Embryonic facial prominence (tissue), 1 donor: ENCODE results near the gene PCBP3.
"Not testable (repeated sequence)": the region's sequence is repeated elsewhere in the genome, so short reads cannot be mapped to it uniquely, and the experiment has no call there.

Experiments
- DNase-seq: peaks from one replicate; pipeline ENCODE4 v3.0.0-alpha.2; 2016; ENCODE audit errors: extremely low spot score

Gene PCBP3

DNA sequence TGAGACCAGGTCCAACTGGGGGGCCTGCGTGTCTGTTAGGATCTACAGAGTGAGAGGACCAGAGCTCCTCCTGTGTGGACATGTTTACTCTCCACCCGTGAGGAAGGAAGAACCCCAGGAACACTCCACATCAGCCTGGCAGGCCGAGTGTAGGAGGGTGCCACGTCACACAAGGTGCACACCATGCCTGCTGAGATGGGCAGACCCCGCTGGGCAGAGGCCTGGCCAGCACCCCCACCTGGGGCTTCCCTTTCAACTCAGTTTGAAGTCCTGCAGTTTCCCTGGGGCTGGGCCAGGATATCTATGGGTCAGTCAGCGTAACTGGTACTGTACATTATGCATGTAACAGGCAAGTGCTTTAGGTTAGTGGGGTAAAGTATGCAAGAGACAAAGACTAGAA is 30.1 kb upstream of the PCBP3 start:
- DNase-seq = no peak

DNA sequence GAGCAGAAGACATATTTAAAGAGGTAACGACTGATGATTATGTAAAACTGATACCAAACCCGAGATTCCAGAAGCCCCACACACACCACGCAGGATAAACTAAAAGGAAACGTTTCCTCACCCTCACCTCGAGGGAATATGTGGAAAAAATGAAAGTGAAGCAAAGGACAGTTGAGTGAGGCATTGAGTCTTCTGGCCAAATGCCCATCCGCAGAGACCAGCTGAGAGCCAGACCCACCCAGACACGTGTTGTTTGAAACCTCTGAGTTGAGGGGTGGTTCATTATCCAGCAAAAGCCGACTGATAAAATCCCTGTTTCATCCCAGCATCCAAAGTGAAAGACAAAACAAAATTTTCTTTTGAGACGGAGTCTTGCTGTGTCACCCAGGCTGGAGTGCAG is 29.6 kb upstream of the PCBP3 start:
- DNase-seq = no peak

DNA sequence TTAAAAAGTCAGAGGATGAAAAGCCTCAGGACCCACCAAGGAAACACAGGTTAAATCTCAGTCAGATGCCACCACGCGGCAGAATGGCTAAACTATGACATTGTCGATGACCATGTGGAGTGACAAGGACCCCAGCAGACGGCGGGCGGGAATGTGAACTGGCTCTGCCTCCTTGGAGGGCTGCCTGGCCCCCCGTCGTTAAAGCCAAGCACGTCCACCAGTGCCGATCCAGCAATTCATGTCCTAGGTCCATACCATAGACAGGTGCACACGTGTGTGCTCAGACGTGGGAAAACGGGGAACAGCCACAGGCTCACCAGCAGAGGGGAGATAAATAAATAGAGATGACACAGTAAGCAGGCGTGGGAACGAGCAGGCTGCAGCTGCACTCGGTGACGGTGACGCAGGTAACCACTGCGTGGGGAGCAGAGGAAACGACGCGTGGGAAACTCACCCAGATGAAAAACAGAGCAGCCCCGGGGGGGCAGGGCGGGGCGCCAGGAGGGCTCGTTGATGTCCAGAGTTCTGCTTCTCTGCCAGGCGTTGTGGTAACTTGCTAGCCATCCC is 28.3 kb upstream of the PCBP3 start:
- DNase-seq = no peak

DNA sequence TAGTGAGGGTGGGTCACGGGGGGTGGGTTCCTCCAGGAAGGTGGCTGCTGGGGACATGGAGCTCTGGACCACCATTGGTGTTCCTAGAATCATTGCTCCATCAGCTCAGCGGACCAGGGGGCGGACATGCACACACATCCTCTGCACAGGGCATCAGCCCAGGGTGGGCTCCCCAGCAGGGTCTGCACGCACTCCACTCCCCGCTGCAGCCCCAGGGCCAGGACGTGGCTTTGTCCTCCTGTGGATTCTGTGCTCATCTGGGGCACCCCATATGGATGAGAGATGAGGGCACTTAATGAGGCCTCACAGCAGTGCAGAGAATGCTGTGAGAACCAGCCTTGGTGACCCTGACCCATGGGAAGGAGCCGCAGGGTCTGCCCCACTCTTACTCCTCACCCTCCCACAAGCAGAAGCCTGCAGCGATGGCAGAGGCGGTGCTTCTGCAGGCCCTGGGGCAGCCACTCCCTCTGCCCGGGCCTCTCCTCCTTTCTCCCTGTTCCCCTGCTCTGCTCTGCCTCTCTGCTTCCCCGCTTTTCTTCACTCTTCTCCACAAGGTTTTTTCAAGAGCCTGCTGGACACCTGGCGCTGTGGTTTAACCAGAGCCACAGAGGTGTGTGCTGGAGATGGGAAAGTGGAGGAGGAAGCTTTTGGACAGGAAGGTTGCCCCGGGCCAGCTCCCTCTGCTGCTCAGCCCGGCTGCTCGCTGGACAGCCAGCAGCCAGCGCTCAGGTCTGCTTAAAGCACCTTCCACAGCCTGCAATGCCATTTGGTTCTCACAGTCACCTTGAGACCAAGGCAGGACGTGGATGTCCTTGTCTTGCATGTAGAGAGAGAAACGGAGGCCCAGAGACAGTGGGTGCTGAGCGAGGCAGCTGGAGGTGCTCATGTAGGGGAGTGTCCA is 26.3 kb upstream of the PCBP3 start:
- no peak for DNase-seq

DNA sequence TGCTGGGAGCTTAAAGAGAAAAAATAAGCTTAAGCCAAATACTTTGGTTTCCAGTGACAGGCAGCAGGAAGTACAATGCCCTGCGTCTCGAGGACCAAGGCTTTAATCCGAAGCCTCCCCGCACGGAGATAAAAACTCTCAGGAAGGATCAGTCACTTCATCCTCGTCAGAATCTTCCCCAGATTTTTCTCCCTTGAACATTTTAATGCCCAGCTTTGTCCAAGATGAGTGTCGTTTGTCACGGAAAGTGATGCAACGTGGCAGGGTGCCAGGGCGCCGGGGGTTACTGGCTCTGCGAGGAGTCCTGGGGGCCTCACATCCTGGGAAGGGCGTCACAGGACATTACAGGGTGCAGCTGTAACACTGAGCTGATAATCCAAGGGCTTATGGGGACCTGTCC is 25.2 kb upstream of the PCBP3 start:
- no peak for DNase-seq

DNA sequence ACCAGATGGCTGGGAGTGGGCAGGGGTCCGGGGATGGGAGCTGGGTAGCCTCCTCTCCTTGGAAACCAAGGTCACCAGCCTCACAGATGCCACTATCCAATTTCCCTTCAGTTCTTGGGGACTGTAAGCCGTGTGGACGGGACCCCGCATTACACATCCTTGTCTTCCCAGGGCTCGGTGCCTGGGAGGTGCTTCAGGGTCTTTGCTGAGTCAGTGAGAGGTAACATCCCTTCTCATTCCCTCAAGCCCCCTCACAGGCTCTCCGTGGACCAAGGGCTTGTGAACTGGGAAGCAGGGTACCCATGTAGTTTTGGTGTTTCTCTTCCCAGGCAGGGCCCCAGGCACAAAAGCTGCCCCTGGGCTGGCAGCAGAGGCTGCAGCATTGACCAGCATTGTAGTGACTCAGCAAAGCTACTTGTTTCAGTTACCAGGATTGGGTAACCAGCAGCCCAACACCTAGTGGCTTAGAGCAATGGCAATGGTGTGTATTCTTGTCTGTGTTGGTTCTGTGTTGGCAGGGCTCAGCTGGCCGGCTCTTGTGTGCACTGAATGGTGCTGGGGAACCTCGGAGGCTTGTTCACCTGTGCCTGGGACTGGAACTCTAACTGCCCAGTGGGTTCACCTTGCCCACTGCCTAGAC is 24.6 kb upstream of the PCBP3 start:
- no peak for DNase-seq

DNA sequence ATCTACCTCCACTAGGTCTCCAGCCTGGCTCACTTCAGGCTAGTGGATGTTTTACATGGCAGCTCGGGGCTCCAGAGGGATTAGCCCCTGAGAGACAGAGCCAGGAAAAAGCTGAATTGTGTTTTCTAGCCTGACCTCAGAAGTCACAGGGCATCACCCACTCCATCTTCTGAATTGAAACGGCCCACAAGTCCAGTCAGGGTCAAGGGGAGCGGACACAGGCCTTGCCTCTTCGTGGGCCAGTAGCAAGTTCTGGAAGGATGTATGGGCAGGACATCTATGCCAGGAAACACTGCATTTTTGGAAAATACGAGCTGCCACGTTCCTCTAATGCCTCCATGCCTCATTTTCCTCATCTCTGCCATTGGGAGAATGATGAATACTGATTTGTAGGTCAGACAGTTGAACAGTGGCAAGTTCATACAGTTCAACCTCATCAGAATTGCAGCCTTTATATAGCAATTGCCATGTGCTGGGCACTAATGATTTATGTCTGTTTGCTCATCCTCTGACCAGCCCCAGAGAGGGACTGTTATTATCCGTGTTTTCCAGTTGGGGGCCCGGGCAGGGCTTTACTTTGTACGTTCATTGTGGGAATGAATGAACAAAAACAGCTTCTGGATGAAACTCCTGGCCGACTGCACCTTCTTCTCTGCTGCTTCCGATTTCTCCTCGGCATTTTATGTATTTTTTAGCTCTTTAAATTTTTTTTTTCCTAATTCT is 23.2 kb upstream of the PCBP3 start:
- DNase-seq = no peak

DNA sequence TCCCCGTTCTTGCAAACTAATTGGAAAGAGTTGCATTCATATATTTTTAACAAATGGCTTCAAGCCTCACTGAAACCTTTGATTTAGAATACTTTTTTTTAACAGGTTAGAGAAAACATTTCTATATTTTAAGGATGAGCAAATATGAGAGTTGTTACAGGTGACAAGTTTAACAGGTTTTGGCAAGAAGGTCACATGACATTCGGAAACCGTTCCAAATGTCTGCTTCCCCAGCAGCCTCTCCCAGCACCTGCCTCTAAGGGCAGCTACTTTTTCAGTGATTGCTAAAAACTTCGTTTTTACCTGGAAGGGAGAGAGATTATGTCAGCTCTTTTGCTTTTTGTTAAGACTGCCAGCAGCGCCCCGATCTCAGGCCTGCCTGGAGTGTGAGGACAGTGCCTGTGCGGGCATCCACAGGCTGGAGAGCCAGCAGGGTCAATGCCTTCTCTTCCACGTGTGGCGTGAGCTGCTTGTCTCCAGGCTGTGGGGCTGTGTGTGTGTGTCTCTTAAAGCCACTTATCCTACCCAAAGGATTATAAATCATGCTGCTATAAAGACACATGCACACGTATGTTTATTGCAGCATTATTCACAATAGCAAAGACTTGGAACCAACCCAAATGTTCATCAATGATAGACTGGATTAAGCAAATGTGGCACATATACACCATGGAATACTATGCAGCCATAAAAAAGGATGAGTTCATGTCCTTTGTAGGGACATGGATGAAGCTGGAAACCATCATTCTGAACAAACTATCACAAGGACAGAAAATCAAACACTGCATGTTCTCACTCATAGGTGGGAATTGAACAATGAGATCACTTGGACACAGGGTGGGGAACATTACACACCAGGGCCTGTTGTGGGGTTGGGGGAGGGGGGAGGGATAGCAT is 21.8 kb upstream of the PCBP3 start:
- DNase-seq = not testable (repeated sequence)

DNA sequence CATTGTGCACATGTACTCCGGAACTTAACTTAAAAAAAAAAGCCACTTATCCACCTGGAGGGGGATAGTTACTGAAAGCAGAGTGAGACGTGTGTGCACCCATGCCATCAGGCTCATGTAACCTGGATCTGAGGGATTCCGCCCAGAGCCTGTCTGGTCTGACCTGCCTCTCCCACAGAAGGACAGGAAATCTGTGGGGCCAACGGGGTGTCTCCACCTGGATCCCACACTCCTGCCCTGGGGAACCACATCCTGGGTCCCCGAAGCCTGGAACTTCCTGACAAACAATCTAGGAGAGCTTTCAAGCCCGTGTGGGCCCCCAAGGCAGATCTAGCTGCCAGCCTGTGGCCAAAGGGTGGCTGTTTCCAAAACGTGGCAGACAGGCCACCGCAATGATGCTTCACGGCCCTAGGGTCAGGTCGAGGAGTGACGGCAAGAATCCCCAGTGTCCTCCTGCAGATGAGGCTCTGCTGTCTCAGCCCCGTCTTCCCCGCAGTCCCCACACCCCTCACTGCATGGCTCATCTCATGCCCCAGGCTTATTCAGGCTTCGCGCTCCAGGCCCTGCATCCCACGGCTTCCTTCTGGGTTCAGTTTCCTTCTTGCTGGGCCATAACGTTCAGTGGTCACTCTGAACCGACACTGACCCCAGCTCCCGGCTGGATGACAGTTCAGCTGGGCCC is 21.0 kb upstream of the PCBP3 start:
- DNase-seq = no peak

DNA sequence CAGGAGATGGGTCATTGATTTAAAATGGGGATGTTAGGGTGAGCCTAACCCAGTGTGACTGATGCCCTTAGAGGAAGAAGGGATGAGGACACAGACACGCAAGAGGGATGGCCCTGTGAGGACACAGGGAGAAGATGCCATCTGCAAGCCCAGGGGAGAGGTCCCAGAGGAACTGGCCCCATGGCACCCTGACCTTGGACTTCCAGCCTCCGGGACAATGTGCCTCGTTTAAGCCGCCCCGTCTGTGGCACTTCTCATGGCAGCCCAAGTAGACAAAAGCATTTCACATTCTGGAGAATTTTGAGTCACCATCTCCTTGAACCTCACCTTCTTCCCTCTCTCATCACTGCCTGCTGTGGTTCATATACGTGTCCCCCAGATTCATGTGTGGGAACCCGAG is 20.1 kb upstream of the PCBP3 start:
- no peak for DNase-seq

DNA sequence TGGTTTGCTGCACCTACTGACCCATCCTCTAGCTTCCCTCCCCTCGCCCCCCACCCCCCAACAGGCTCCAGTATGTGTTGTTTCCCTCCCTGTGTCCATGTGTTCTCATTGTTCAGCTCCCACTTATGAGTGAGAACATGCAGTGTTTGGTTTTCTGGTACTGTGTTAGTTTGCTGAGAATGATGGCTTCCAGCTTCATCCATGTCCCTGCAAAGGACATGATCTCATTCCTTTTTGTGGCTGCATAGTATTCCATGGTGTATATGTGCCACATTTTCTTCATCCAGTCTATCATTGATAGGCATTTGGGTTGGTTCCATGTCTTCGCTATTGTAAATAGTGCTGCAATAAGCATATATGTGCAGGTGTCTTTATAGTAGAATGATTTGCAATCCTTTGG is 17.4 kb upstream of the PCBP3 start:
- not testable (repeated sequence) for DNase-seq

DNA sequence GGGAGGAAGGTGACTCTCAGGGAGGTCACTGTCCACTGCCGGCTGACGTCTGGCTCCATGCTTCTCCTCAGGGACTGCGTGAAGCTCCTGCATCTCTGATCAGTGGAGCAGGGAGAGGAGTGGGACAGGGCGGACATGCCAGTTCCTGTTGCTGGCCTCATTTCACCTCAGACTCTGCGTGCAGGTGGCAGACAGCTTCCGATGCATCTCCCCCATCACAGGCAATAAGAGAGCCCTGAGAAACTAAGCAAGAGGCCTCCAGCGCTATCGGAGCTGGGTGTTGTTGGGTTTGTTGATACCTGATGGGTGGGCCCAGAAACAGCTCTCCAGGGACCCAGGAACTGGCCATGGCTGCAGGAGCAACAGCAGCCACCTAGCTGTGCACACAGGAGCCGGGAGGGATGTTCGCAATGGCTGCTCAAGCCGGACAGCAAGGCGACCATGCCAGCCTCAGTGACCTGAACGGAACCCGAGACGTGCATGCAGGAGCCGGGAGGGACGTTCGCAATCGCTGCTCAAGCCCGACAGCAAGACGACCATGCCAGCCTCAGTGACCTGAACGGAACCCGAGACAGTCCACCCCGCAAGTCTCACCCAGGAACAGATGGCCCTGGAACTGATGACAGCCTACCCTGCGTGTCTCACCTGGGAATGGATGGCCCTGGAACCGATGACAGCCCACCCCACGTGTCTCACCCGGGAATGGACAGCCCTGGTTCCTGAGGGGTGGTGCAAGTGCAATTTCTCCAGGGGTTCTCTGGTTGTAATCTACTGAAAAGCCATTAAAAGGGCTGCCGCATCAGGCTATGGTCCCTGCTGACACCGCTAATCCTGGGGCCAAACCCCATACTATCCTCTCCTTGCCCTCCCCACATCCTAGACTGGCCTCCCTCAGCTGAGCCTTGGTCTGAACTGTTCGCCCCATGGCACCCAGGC is 14.2 kb upstream of the PCBP3 start:
- DNase-seq = no peak

DNA sequence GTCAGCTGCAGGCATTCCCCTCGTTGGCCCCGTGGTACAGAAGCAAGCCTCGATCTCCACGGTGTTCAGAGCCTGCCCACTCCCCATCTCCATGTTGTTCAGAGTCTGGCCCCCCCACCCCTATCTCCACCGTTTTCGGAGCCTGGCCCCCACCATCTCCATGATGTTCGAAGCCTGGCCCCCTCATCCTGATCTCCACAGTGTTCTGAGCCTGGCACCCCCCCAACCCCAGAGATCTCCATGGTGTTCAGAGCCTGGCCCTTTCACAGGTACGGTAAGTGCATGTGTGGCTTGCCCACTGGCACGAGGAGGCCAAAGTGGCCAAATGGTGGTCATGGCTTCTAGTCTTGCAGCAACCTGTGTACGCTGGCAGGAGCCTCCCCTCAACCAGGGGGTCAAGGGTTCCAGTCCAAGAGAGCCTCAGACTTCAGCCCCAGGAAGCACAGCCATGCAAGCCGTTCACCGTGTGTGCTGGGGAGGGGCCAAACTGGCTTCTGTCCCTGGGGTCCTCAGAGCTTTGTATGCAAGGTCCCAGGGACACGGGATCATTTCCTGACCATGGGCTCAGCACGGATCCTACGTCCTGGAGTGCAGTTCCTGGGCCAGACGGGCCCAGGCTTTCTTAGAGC is 13.3 kb upstream of the PCBP3 start:
- DNase-seq = no peak

DNA sequence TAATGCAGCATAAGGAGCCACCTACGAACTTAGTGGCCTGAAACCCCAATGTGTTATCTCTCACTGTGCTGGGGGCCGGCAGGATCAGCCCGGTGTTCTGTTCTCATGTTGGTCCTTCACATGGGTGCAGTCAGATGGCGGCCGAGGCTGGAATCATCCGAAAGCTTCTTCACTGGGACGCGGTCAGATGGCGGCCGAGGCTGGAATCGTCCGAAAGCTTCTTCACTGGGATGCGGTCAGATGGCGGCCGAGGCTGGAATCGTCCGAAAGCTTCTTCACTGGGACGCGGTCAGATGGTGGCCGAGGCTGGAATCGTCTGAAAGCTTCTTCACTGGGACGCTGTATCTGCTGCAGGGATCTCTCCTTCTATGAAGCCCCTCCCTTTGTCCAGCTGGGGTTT is 12.6 kb upstream of the PCBP3 start:
- DNase-seq = no peak

DNA sequence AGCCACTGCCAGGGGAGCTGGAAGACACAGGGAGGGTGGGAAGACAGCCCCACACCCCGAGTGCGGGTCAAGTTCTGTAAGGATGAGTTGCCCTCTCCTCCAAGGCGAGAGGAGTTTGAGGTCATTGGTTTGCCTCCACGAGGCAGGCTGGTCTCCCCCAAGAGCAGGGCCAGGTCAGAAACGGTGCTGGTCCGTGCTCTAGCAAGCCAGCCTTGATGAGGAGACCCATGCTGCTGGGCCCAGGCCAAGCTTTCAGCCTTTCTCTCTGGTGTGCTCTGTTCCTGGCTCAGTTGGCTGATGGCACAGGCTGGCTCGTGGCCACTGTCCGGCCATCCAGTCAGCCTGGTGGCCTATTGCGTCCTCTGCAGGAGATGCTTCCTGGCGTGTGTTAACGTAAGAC is 12.0 kb upstream of the PCBP3 start:
- DNase-seq = no peak

DNA sequence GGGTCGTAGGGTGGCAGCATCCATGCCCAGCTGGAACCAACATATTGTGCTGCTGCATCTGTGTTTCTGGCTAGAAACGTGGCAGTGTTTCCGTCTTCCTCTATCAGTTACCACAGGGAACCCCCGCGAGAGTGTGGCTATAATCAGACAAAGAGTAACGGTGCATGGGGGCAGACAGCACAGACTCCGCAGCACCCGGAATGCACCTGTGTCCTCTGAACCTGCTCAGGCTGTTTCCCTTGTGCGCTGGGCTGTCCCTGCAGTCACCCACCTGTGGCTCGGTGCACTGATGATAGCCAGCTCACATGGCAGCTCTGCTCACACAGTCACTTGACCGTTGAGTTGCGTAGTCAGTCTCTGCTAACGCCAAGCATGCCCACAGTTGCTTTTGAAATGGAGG is 11.4 kb upstream of the PCBP3 start:
- DNase-seq = no peak

DNA sequence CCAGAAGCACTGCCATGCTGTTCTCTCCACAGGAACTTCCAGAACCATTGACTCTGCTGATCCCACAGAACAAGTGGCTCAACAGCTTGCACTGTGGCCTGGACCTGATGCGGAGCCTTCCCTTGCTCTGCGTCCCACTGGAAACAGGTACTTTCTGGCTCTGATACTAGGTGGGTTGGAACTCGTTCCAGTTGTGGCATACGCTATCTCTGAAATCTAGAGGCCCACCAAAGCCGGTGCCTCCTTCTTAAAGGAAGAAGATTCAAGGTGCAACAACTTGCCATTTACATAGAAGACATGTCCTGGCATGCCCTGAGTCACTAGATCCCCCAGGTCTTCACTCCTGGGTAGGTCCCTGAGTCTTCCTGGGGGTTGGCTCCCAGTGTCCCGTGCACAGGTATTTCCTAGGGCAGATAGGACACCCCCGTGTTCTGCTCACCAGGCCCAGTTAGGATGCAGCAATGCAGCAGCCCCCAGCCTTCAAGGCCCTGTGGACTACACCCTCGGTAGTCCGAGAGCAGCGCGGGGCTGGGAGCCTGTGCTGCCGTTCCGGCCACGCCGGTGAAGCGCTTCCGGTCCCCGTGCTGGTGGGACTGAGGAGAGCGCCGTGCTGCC is 10.8 kb upstream of the PCBP3 start:
- DNase-seq = no peak

DNA sequence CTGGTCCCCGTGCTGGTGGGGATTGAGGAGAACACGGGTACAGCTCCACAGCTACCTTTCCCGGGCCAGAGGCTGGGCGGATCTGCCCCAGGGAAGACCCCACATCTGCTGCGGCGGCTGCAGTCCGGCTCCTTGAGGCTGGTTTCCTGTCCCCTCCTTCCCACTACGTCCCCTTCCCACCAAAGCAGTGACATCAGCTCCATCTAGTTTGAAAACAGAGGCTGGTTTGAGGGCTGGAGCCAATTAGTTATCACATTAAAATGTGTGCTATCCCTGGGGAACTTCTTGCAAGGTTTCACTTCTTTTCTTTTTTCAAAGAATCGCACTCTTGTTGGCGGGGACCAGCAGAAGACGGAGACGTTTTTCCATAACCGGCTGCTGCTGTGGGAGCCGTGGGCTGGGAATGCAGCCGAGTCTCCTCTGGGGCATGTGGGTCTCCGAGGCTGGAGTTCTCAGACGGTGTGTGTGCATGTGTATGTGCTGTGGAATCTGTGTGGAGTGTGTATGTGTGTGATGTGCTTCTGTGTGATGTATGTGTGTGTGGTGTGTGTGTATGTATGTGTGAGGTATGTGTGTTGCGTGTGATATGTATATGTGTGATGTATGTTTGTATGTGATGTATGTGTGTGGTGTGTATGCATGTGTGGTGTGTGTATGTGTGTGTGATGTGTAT is 8.9 kb upstream of the PCBP3 start:
- DNase-seq = no peak
